Activated CD8-positive, alpha-beta memory T cell treated with anti-CD3 and anti-CD28 coated beads for 48 hours (primary cell): ENCODE results near the gene BTBD17.

Experiments used
- DNase-seq, 3 experiments: peaks; one replicate each; pipeline ENCODE4 v3.0.0-alpha.2; 2020; ENCODE audit warnings: low read depth in 2 of 3, low spot score in 2 of 3

The BTBD17 gene

DNA sequence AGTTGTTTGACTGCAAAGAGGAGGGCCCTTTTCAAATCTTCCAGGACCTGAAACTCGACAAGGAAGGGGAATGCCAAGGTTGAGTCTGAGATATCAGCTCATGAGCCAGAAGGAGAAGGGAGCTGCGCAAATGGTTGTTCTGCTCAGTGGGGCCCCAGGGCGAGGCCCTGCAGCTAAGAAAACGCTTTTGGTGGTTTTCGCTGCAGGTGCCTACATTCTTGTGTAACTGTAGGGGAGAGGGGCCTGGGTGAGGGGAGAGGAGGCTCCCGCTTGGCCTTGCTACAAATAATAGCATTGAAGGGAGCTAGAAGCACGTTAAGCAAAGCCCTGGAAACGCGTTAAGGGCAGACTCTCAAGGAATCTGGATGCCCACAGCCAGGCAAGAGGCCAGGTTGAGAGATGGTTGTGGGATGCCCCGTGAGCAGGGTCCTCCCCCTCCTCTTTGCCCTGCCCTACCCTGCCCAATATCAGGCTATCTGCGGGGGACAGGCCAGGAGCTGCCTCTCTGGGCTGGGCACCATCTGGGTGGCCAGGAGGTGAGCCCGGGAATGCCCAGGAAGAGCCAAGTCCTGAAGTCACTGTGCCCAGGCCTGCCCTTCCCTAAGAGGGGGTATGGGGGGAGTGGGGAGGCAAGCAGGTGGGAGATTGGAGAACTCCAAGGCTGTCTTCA lies 27.6 kb upstream of the BTBD17 start:
- no peak for DNase-seq

DNA sequence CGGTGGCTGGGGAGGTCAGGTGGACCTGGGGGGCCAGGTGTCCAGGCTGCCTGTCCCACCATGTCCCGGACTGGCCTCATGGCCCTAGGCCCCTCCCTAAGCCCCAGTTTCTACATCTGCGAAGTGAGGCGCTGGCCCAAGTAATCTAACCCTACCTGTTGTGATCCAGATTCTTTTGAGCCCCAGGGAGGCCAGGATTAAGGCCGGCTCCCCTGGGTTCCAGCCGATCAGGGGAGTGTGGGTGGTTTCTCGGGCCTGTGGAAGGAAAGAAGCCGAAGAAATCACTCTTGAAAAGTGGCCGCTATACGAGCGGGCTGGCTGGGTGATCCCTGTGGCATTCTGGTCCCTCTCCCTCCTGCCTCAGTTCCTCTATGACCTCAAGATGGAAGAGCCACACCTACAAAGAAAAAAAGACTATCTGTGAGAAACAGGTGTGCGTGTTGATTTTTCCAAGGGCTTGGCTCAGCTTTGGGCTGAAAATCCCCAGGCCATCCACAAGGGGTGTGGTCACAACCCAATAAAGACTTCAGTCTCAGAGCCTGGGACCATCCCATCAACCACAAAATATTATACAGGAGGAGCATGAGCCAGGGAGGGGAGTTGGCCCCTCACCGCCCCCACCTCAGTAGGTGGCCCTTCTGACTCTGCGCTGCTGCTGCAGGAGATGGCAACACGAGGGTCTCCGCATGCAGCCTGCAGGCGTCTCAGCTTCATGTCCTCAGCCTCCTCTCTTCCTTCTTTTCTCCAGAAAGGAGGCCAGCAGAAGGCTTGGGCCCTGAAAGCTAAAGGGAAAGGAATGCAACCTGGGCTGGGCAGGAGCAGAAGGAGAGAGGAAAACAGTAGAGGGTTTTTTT lies 25.9 kb upstream of the BTBD17 start:
- DNase-seq: no peak

DNA sequence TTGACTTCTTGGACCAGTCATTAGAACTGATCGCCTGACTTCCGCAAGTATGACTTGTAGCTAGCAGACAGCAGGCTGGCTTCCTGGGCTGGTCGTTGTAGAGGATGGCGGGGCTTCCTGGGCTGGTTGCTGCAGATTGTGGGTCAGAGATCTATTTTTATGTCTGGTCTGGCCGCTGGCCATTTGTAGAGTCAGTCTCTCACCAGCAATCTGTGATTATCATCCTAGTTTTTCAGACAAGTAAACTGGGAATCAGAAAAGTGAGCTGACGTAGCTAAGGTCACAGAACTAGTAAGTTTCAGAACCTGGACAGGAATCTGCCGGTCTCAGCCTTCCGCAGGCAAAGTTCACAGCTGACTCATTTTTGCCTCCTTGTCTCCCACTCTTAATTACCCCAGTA lies 24.7 kb upstream of the BTBD17 start:
- DNase-seq: no peak

DNA sequence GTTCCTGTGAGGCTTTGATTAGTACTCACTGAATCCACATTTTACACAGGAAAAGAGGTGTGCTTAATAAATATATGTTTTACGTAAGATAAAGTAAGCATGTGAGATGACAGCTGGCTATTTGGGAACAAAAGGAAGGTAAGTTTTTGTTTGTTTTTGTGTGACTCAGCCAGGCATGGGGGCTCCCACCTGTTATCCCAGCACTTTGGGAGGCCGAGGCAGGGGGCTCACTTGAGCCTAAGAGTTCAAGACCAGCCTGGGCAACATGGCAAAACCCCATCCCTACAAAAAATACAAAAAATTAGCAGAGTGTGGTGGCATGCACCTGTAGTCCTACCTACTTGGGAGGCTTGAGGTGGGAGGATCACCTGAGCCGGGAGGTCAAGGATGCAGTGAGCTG lies 23.5 kb upstream of the BTBD17 start:
- DNase-seq: no peak

GRCh38 chr17:74383141-74383540 lies 21.5 kb upstream of the BTBD17 start:
- DNase-seq: no peak

DNA sequence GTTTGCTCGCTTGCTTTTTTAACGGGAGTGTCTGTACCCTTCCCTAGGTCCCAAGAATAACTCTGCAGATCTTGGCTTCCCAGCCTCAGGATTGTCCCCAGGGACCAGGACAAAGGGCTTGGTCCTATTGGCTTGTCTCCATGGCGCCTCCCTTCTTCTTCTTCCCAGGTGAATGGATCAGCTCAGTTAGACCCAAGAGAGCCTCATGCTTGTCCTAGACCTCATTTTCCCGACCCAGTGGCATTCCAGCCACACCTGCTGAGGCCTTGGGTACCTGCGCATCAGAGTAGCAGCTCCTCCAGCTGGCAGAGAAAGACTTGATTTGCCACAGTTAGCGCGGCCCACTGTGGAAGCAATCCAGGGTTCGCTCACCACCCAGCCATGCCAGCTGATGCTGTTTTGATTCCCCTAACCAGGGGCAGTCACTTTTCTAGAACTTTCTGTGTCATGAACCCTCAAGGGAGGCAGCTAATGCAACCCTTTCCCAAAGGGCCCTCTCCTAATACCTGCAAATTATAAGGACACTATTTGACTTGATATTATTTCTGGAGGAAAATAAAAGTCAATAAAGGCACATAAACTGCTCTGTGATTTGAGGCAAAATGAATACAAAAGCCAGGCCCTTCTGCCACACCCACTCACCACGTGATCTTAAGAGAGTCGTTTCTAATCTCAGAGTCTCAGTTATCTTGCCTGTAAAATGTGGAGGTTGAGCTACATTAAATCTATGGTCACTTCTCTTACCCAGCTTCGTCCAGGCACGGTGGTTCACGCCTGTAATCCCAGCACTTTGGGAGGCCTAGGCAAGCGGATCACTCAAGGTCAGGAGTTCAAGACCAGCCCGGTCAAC lies 19.5 kb upstream of the BTBD17 start:
- DNase-seq: no peak

DNA sequence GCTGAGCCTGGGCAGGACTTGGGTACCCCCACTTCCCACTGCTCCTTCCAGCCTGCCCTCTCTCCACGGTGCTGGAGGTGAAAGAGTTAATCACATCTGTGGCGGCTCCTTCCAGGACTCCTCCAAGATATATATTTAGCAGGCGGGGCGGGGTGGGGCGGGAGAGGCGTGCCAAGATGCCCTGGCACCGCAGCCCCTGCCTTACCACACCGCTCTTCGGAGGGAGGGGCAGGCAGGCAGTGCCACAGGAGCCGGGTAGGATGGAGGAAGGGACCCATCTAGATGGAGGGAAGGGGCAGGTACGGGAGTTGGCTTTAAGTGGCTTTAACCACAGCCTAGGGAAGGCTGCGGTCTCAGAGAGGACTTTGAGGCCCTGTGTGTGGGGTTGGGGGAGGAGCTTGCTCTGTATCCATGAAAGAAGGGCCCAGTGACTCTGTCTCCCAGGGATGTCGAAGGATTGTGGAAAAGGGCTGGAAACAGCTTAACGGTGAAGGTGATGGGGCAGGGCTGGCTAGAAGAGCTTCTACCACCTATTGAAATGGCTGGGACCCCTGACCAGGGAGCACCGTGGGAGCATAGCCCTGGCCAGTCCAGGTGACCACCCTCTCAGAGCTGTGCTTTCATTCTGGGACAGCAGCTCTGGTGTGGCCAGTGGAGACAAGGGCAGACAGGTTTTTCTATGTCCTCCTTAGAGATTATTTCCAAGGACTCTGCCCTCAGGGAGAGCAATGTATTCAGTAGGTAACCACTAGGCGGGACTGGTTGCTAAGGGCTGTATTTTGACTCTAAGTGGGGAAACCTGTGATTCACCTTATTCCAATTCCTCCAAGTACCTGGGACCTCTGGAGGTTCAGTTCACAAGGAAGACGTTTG lies 18.7 kb upstream of the BTBD17 start:
- no peak for DNase-seq

DNA sequence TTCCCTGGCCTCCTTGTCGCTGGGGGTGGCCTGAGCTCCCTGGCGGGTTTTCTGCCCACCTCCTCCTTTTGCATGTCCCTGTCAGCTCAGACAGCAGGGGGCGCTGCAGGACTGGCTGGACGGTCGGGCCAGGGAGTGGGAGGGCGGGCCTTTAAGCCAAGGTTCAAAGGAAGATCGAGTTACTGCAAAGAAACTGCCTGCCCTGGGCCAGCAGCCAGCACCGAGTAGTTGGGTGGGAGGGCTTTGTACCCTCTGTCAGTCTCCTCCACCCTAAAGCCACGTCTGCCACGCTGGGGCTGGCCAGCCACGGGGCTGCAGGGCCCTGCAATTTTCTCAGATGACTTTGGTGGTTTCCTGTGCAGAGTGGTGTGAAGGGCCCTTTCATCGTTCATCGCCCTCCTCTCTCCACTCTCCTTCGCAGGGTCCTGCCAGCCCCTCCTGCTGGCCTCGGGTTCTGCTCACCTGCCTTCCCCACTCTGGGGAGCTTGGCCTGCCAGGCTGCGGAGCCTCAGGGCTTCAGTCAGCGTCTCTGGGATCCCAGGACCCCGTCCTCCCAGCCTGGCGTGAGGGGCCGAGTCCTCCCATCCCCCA lies 17.9 kb upstream of the BTBD17 start:
- DNase-seq: peak; percentile 74 to 99 (median 96)

DNA sequence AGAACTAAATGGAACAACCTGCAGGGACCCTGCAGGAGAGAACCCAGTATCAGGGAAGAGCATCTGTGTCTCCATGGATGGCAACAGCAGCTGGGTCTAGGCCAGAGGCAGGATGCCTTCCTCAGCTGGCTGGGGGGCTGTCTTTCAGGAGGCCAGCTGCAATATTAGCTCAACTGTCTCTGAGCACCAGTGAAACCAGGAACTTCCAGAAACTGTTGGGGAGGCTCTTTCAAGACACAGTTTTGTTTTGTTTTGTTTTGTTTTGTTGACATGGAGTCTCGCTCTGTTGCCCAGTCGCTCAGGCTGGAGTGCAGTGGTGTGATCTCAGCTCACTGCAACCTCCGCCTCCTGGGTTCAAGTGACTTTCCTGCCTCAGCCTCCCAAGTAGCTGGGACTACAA lies 13.2 kb upstream of the BTBD17 start:
- DNase-seq: no peak

DNA sequence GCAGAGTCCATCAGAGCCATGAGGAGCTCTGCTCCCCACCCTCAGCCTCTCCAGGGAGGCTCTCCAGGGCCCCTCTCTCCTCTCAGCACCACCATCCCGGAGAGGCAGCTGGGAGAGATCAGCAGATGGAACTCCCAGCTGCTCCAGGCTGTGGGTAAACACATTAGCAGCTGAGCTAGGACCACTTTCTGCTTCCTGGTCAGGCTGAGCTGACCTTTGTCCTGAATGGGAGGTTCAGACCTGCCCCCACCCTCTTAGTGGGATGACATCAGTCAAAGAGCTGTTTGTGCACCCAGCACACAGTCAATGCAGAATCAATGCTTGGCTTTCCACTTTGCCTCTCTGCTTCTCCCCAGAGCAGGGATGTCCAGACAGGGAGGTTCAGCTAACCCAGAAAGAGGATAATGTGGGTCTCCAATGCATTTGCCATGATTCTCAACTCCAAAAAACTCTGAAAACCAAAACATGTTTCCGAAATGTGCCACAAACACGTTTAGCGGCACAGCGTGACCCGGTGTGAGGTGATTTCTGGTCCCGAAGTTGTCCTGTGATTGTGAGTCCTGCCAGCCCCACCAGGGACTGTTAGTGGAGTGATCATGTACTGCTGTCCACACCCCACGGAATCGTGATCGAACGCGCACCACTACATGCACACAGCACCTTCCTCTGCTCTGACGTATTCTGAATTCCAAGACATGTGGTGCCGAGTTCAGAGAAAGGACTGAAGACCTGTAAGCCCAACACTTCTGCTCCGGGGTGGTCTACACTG lies 12.4 kb upstream of the BTBD17 start:
- DNase-seq: no peak

DNA sequence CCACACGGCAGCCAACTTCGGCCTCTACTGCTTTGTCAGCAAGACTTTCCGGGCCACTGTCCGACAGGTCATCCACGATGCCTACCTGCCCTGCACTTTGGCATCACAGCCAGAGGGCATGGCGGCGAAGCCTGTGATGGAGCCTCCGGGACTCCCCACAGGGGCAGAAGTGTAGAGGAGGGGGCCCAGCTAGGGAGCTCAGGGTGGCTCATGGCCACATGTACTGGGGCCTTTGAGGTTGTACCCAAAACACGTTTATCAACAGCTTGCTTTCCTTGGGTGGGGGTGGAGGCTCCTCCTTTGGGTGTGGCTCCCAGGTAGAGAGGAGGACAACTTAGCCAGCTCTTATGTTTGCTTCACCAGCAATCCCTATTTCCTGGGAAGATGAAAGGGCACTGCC lies 10.8 kb upstream of the BTBD17 start:
- no peak for DNase-seq

DNA sequence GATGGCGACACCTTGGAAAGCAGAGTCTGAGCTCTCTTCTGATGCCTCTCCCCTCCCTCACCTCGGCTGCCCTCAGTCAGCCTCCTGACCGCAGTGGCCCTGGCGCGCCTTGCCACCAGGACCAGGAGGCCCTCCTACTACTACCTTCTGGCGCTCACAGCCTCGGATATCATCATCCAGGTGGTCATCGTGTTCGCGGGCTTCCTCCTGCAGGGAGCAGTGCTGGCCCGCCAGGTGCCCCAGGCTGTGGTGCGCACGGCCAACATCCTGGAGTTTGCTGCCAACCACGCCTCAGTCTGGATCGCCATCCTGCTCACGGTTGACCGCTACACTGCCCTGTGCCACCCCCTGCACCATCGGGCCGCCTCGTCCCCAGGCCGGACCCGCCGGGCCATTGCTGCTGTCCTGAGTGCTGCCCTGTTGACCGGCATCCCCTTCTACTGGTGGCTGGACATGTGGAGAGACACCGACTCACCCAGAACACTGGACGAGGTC lies 10.0 kb upstream of the BTBD17 start:
- DNase-seq: no peak

- DNase-seq: no peak
Measured at GRCh38 chr17:74369665-74370490, 8.2 kb upstream of the BTBD17 start.

DNA sequence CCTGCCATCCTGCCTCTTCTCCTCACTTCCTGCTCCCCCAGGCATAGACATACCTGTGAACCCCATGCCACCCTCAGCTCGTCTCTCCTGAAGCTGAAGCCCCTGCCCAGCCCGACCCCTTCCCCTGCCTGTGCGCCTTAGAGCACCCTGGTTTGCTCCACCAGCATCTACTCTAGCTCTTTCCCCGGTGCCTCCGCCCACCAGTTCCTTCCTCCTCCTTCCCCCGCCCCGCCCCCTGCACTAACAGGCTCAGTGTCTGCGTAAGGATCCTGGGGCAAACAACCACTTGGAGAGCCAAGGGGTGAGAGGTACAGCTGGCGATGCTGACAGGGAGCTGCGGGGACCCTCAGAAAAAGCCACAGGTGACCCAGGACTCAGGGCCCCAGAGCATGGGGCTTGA lies 7.6 kb upstream of the BTBD17 start:
- DNase-seq: peak in 2 of 3 experiments; percentile 36 to 37

DNA sequence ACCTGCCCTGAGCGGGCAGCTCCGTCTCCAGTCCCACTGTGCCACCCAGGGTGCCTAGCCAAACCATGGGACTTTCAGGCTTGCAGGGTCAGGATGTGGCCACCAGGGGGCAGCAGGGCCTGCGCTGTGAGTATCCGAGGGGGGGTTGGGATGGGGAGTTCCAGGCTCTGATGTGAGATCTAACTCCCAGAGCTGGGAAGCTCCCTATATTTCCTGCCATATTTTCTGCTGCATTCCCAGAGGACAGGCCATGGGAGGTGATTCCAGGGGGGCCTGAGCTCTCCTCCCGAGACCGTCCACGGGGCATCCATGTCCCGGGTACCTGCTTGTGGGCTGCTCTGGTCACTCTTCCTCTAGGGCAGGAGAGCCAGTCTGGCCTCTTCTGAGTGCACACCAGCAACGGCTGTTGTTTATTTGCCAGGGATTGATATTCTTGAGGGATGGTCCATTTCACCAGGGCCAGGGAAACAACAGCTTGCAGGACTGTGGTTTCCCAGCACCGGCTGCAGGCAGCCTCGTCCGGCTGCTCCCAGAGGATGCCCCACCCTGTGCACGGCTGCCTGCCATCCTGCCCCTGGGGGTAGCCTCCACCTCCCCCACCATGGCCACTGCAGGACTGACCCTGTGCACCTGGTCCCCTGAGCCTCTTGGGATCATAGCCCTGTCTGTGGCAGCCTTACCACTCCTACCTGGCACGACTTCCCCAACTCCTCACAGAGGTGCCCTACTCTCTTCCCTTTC lies 6.8 kb upstream of the BTBD17 start:
- peak in 2 of 3 experiments; percentile 59 to 70 for DNase-seq

DNA sequence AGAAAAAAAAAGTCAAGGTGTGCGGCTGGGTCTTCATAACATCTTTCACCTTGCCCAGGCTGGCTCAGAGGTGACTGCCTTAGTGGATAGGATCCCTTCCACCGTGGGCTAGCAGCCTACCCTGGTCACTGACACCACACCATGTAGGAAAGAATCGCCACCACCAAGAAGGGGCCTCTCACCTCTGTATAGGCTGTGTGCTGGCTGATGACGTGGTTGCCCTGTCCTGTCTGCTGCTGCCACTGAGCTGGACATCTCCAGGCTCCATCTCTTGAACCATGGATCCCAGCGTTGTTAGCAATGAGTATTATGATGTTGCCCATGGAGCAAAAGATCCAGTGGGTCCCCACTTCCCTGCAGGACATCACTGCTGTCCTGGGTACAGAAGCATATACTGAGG lies 5.5 kb upstream of the BTBD17 start, which contains the start of gene GPR142:
Gene GPR142, plus strand, starts transcription at position 301 of the 400 bp plus-strand sequence. CDS start 2,035 bp downstream, outside the sequence.
- DNase-seq: no peak

GRCh38 chr17:74362810-74363498 lies 1.3 kb upstream of the BTBD17 start:
- DNase-seq: no peak
